Ovary (tissue), 3 donors: ENCODE results near the gene RBBP6.

Experiments used
- EP300 ChIP-seq: sonication (generic); formaldehyde crosslinking; IDR thresholded peaks from one replicate; pipeline ENCODE4 v1.6.1; 2017; ENCODE audit warnings: antibody characterized with exemption
- POLR2A ChIP-seq: fragments of 450-650 bp; IDR thresholded peaks from one replicate; pipeline ENCODE4 v1.6.1; 2017; ENCODE audit warnings: antibody characterized with exemption, mild to moderate bottlenecking, moderate library complexity
- TF ChIP-seq, protein P1 (sequence below), 3 donors: fragments of 450-650 bp in 2 of 3; fragments of 200-600 bp in 1 of 3; IDR thresholded peaks; one replicate each; pipeline versions ENCODE4 v1.5.1 to v1.8.0; 2016 to 2022; ENCODE audit warnings: antibody characterized with exemption in 3 of 3, mild to moderate bottlenecking in 1 of 3
- donor health status: DM: no; HTN: no; CAD: no.

DNA sequence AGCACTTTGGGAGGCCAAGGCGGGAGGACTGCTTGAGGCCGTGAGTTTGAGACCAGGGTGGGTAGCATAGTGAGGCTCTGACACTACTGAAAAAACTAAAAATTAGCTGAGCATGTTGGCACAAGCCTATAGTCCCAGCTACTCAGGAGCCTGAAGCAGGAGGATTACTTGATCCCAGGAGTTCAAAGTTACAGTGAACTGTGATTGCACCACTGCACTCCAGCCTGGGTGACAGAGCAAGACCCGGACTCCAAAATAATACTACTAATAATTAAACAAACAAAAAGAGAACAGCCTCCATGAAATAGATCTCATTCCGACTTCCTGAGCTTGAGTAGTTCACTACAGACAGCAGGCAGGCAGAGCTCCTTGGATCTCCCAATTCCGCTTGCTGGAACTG is 2.7 kb upstream of the RBBP6 start:
- TF ChIP-seq, protein P1, sequence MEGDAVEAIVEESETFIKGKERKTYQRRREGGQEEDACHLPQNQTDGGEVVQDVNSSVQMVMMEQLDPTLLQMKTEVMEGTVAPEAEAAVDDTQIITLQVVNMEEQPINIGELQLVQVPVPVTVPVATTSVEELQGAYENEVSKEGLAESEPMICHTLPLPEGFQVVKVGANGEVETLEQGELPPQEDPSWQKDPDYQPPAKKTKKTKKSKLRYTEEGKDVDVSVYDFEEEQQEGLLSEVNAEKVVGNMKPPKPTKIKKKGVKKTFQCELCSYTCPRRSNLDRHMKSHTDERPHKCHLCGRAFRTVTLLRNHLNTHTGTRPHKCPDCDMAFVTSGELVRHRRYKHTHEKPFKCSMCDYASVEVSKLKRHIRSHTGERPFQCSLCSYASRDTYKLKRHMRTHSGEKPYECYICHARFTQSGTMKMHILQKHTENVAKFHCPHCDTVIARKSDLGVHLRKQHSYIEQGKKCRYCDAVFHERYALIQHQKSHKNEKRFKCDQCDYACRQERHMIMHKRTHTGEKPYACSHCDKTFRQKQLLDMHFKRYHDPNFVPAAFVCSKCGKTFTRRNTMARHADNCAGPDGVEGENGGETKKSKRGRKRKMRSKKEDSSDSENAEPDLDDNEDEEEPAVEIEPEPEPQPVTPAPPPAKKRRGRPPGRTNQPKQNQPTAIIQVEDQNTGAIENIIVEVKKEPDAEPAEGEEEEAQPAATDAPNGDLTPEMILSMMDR (IDR thresholded peaks at IDR 0.05) = no peak
- TF ChIP-seq POLR2A (no peak), EP300 (no peak)
